AG10803 (cell line): Measurements from ENCODE around the gene FILIP1L.

ENCODE experiments used
- DNase-seq: peaks from one replicate; pipeline ENCODE4 v3.0.0; 2010; ENCODE audit warnings: low read depth
- H3K4me3 ChIP-seq: 2 replicates; pipeline ENCODE4 v1.5.1; 2011; ENCODE audit warnings: mild to moderate bottlenecking, low read length, control low read depth
- CTCF ChIP-seq: conservative IDR thresholded peaks from 2 replicates; pipeline ENCODE4 v1.5.1; 2011; ENCODE audit warnings: mild to moderate bottlenecking, low read length, control low read depth, inconsistent platforms

FILIP1L gene

GRCh38 chr3:99864289-99864688, 250.0 kb downstream of the FILIP1L start:
- no peak for TF ChIP-seq CTCF
- H3K4me3 ChIP-seq: no peak overlapping the region
- no peak for DNase-seq

GRCh38 chr3:99863588-99863987, 250.7 kb downstream of the FILIP1L start:
- TF ChIP-seq CTCF: no peak
- no peak for DNase-seq
- H3K4me3 ChIP-seq: no peak overlapping the region

- TF ChIP-seq CTCF: no peak
- H3K4me3 ChIP-seq: no peak overlapping the region
- no peak for DNase-seq
Observed at GRCh38 chr3:99863002-99863401, 251.3 kb downstream of the FILIP1L start.

- TF ChIP-seq CTCF: no peak
- no peak overlapping the region for H3K4me3 ChIP-seq
- peak; percentile 72 for DNase-seq
Observed at GRCh38 chr3:99862208-99862607, 252.1 kb downstream of the FILIP1L start.

GRCh38 chr3:99861216-99861615, 253.1 kb downstream of the FILIP1L start:
- no peak overlapping the region for H3K4me3 ChIP-seq
- TF ChIP-seq CTCF: no peak
- DNase-seq: no peak

GRCh38 chr3:99859825-99860224, 254.5 kb downstream of the FILIP1L start:
- TF ChIP-seq CTCF: no peak
- DNase-seq: peak; percentile 98
- no peak overlapping the region for H3K4me3 ChIP-seq

- H3K4me3 ChIP-seq: no peak overlapping the region
- TF ChIP-seq CTCF: no peak
- peak; percentile 68 for DNase-seq
Observed at GRCh38 chr3:99858469-99858868, 255.8 kb downstream of the FILIP1L start.
